Skin epidermis (tissue), 12 donors: Measurements from ENCODE around the gene SCN5A.
"Not testable (repeated sequence)": the region's sequence is repeated elsewhere in the genome, so short reads cannot be mapped to it uniquely, and the experiment has no call there.

Experiments
- H3K27ac ChIP-seq, 21 experiments: fragments of 200-600 bp; sonication (generic) in 11 of 21; one replicate each; pipeline ENCODE4 v1.5.0; 2020; ENCODE audit warnings: mild to moderate bottlenecking in 3 of 21, inconsistent platforms in 2 of 21, moderate library complexity in 2 of 21
- H3K4me3 ChIP-seq, 7 experiments: fragments of 200-600 bp; sonication (generic) in 2 of 7; one replicate each; pipeline ENCODE4 v1.5.0; 2020; ENCODE audit warnings: inconsistent platforms in 2 of 7, mild to moderate bottlenecking in 2 of 7, moderate library complexity in 1 of 7

The SCN5A gene

GRCh38 chr3:38567498-38567897 lies 82.0 kb downstream of the SCN5A start:
- H3K4me3 ChIP-seq, result no peak overlapping the region
- H3K27ac ChIP-seq, result no peak overlapping the region

- not testable (repeated sequence) for H3K27ac ChIP-seq, H3K4me3 ChIP-seq
These were observed 82.7 kb downstream of the SCN5A start for GRCh38 chr3:38566794-38567193.

GRCh38 chr3:38566215-38566528 lies 83.3 kb downstream of the SCN5A start:
- Histone ChIP-seq H3K27ac (no peak overlapping the region), H3K4me3 (no peak overlapping the region)

GRCh38 chr3:38565339-38566214 lies 83.9 kb downstream of the SCN5A start:
- no peak overlapping the region for H3K27ac ChIP-seq

GRCh38 chr3:38564631-38565338 lies 84.7 kb downstream of the SCN5A start:
- Histone ChIP-seq H3K27ac (no peak overlapping the region), H3K4me3 (no peak overlapping the region)

More at GRCh38 chr3:38565339-38566214, 83.9 kb downstream of the SCN5A start:
- no peak overlapping the region for H3K4me3 ChIP-seq

GRCh38 chr3:38563886-38564270 lies 85.6 kb downstream of the SCN5A start:
- H3K27ac ChIP-seq, result no peak overlapping the region
- H3K4me3 ChIP-seq, result no peak overlapping the region

GRCh38 chr3:38563070-38563885 lies 86.2 kb downstream of the SCN5A start:
- H3K27ac ChIP-seq, result no peak overlapping the region
- no peak overlapping the region for H3K4me3 ChIP-seq

GRCh38 chr3:38562467-38562925 lies 87.0 kb downstream of the SCN5A start:
- Histone ChIP-seq H3K4me3 (no peak overlapping the region), H3K27ac (no peak overlapping the region)

- Histone ChIP-seq H3K4me3 (no peak overlapping the region), H3K27ac (no peak overlapping the region)
These were observed 87.6 kb downstream of the SCN5A start for GRCh38 chr3:38561746-38562466.

GRCh38 chr3:38560996-38561717 lies 88.3 kb downstream of the SCN5A start:
- no peak overlapping the region for H3K4me3 ChIP-seq
- no peak overlapping the region for H3K27ac ChIP-seq

GRCh38 chr3:38560284-38560683 lies 89.2 kb downstream of the SCN5A start:
- Histone ChIP-seq H3K27ac (no peak overlapping the region), H3K4me3 (no peak overlapping the region)

GRCh38 chr3:38558864-38559263 lies 90.6 kb downstream of the SCN5A start:
- no peak overlapping the region for H3K4me3 ChIP-seq
- no peak overlapping the region for H3K27ac ChIP-seq

GRCh38 chr3:38556640-38557358 lies 92.7 kb downstream of the SCN5A start:
- Histone ChIP-seq H3K27ac (no peak overlapping the region), H3K4me3 (no peak overlapping the region)

- no peak overlapping the region for H3K4me3 ChIP-seq
- H3K27ac ChIP-seq, result no peak overlapping the region
These were observed 93.6 kb downstream of the SCN5A start for GRCh38 chr3:38555926-38556325.

- no peak overlapping the region for H3K4me3 ChIP-seq
- no peak overlapping the region for H3K27ac ChIP-seq
These were observed 94.2 kb downstream of the SCN5A start for GRCh38 chr3:38555149-38555840.

- no peak overlapping the region for H3K4me3 ChIP-seq
These were observed 95.2 kb downstream of the SCN5A start for GRCh38 chr3:38554127-38554827.

GRCh38 chr3:38553071-38553470 lies 96.4 kb downstream of the SCN5A start:
- no peak overlapping the region for H3K27ac ChIP-seq

More at GRCh38 chr3:38554127-38554827, 95.2 kb downstream of the SCN5A start:
- no peak overlapping the region for H3K27ac ChIP-seq

More at GRCh38 chr3:38553071-38553470, 96.4 kb downstream of the SCN5A start:
- H3K4me3 ChIP-seq, result no peak overlapping the region
